K562 (cell line): ENCODE data around the gene NOS2. TPM values are rescaled to one million over a fixed set of nuclear protein-coding genes. Genes with fewer than 3 reads are reported as not detected.

ENCODE experiments used
- CHD4 ChIP-seq: fragments of 200-600 bp; sonication (generic); IDR thresholded peaks from 3 replicates; pipeline ENCODE4 v1.6.1; 2012; ENCODE audit warnings: low read depth, mild to moderate bottlenecking, mixed read lengths, low read length, inconsistent platforms; ENCODE audit not compliant: insufficient read depth, insufficient replicate concordance, poor library complexity, severe bottlenecking
- DIDO1 ChIP-seq: fragments of 450-650 bp; IDR thresholded peaks from 2 replicates; pipeline ENCODE4 v1.6.1; 2016; ENCODE audit warnings: low read depth, missing biosample characterization, missing genetic modification characterization
- ESRRA ChIP-seq: fragments of 450-650 bp; IDR thresholded peaks from 2 replicates; pipeline ENCODE4 v1.6.1; 2014; ENCODE audit warnings: low read depth, mild to moderate bottlenecking, moderate library complexity, borderline replicate concordance
- FIP1L1 ChIP-seq: fragments of 200-400 bp; formaldehyde crosslinking; IDR thresholded peaks from 2 replicates; pipeline ENCODE4 v1.6.1; 2018; ENCODE audit warnings: mild to moderate bottlenecking, low read depth, low read length; ENCODE audit not compliant: poor library complexity, severe bottlenecking
- GATAD2A ChIP-seq: fragments of 450-650 bp; IDR thresholded peaks from 2 replicates; pipeline ENCODE4 v1.6.1; 2017
- HOXB6 ChIP-seq: fragments of 250-450 bp; sonication (Bioruptor Pico); IDR thresholded peaks from 2 replicates; pipeline ENCODE4 v1.5.1; 2022; ENCODE audit warnings: mild to moderate bottlenecking, borderline replicate concordance
- MAZ ChIP-seq, 2 experiments: fragments of 450-650 bp in 1 of 2; sonication (generic) in 1 of 2; formaldehyde crosslinking; IDR thresholded peaks in 1 of 2; conservative IDR thresholded peaks in 1 of 2; 2 replicates each; pipeline versions ENCODE4 v1.4.0 to v1.5.0; 2020; ENCODE audit warnings: mild to moderate bottlenecking in 1 of 2, missing genetic modification reagents in 1 of 2
- MYC ChIP-seq, 2 experiments: fragments of 250-450 bp in 1 of 2; sonication (Bioruptor Pico) in 1 of 2; IDR thresholded peaks; 2 replicates each; pipeline versions ENCODE4 v1.5.1 to v1.6.1; 2012 to 2021; ENCODE audit warnings: low read depth in 2 of 2, borderline replicate concordance in 1 of 2, improper control_type of control experiment in 1 of 2, low read length in 1 of 2, mild to moderate bottlenecking in 1 of 2, moderate library complexity in 1 of 2
- NBN ChIP-seq: fragments of 450-650 bp; IDR thresholded peaks from 2 replicates; pipeline ENCODE4 v1.6.1; 2016; ENCODE audit warnings: low read depth, mild to moderate bottlenecking
- NRF1 ChIP-seq, 2 experiments: fragments of 450-650 bp; IDR thresholded peaks in 1 of 2; conservative IDR thresholded peaks in 1 of 2; 2 replicates each; pipeline ENCODE4 v1.6.1; 2014; ENCODE audit warnings: mild to moderate bottlenecking in 2 of 2
- PCBP1 ChIP-seq: fragments of 200-400 bp; formaldehyde crosslinking; IDR thresholded peaks from 2 replicates; pipeline ENCODE4 v1.6.1; 2018; ENCODE audit warnings: mild to moderate bottlenecking, low read depth, low read length; ENCODE audit not compliant: poor library complexity, severe bottlenecking
- SETDB1 ChIP-seq: IDR thresholded peaks from one replicate; pipeline ENCODE4 v1.6.1; 2012; ENCODE audit warnings: low read length, control low read depth, inconsistent platforms
- SIN3B ChIP-seq: fragments of 450-650 bp; IDR thresholded peaks from 2 replicates; pipeline ENCODE4 v1.6.1; 2017; ENCODE audit warnings: low read depth, mild to moderate bottlenecking, moderate library complexity
- SRSF9 ChIP-seq: fragments of 200-400 bp; formaldehyde crosslinking; IDR thresholded peaks from 2 replicates; pipeline ENCODE4 v1.6.1; 2017; ENCODE audit warnings: low read depth, low read length, borderline replicate concordance
- TAF7 ChIP-seq: fragments of 450-650 bp; IDR thresholded peaks from 2 replicates; pipeline ENCODE4 v1.6.1; 2016; ENCODE audit warnings: missing genetic modification characterization, missing compliant biosample characterization
- polyA plus RNA-seq, 8 experiments: library from polyadenylated mRNA; depleted of rRNA in 4 of 8; stranded (reverse) in 5 of 8; unstranded in 3 of 8; fragments of >200 nt; fragmentation: Nextera tagmentation in 2 of 8; fragmentation: Illumina TruSeq in 1 of 8; extraction: Ambion mirVana in 2 of 8; extraction: Trizol in 1 of 8; gene quantifications; 2 replicates each; pipeline versions ENCODE4 v1.2.1 to v1.2.3, GENCODE V29; 2011 to 2014; ENCODE audit warnings: inconsistent platforms in 1 of 8, missing spikeins in 1 of 8
- total RNA-seq, 7 experiments: library from RNA; depleted of rRNA in 6 of 7; stranded (reverse); fragments of >200 nt in 6 of 7; fragmentation: Illumina TruSeq in 2 of 7; extraction: Trizol in 2 of 7; gene quantifications; 2 replicates each; pipeline versions ENCODE4 v1.2.1 to v1.2.3, GENCODE V29; 2011 to 2021; ENCODE audit warnings: low replicate concordance in 1 of 7
- TF ChIP-seq, protein P1 (sequence below): fragments of 450-650 bp; formaldehyde crosslinking; conservative IDR thresholded peaks from 2 replicates; pipeline ENCODE4 v1.4.0; 2022; ENCODE audit warnings: mild to moderate bottlenecking, missing genetic modification characterization

Gene NOS2
- total and polyA plus RNA-seq, 9 of the 15 experiments (the other 6 are each of a cell fraction or from before 2014, with no cell fraction given) = not detected

DNA sequence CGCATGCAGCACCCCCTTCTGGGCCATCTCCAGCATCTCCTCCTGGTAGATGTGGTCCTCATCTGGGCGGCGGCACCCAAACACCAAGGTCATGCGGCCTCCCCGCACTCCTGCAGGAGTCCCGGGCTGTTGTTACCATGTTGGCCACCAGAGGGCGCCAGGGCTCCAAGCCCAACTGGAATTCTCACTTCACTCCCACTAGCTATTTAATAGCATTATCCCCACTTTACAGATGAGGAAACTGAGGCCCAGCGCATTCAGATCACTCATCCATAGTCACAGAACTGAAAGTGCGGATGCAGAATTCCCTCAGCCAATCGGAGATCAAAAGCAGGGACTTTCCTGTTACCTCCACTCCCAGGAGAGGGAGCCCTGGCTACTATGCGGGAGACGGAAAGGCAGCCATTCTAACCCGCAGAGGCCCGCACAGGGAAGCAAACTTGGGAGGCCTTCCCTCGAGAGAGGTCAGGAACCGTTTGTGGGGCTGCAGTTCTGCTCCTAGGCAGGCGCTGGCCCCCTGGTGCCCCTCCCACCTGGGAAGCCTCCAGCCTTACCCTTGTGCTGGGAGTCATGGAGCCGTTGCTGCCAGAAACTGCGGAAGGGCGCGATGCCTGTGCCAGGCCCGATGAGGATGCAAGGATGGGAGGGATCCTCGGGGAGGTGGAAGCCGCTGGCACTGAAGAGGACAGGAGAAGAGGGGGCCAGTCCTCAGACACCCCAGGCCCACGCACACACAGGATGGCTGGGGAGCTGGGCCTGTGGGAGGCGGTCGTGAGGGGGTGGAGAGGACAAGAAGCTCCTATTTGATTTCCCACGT, 40.1 kb downstream of the NOS2 start (continued):
- TF ChIP-seq SETDB1 = no peak
- TF ChIP-seq GATAD2A = no peak
- no peak for TF ChIP-seq HOXB6
- TF ChIP-seq NBN = no peak
- no peak for TF ChIP-seq SRSF9
- 0 out of 4 replicates have a peak, but pooled peaks of 1 of the 2 experiments have one; percentile 9 for TF ChIP-seq MAZ (CRISPR knock-in tag; conservative IDR thresholded peaks at IDR 0.05 in 1 of 2, IDR thresholded peaks at IDR 0.05 in 1 of 2)
- 0 out of 2 replicates have a peak, but pooled peaks have one; percentile 29 for TF ChIP-seq MYC (IDR thresholded peaks at IDR 0.05; ENCODE audit: low read depth, low read length)
- no peak for TF ChIP-seq MYC (CRISPR knock-in tag; IDR thresholded peaks at IDR 0.05; ENCODE audit: borderline replicate concordance, low read depth)
- peak; percentile 81 for TF ChIP-seq ESRRA
- TF ChIP-seq FIP1L1 = no peak
- TF ChIP-seq SIN3B = peak; percentile 42; the same call in 1 of the 2 replicates
- no peak for TF ChIP-seq DIDO1 (tag)
- TF ChIP-seq TAF7 (tag) = no peak
- TF ChIP-seq NRF1 (conservative IDR thresholded peaks at IDR 0.05 in 1 of 2, IDR thresholded peaks at IDR 0.05 in 1 of 2) = no peak
- TF ChIP-seq PCBP1 = no peak
- no peak for TF ChIP-seq CHD4
- TF ChIP-seq, protein P1, sequence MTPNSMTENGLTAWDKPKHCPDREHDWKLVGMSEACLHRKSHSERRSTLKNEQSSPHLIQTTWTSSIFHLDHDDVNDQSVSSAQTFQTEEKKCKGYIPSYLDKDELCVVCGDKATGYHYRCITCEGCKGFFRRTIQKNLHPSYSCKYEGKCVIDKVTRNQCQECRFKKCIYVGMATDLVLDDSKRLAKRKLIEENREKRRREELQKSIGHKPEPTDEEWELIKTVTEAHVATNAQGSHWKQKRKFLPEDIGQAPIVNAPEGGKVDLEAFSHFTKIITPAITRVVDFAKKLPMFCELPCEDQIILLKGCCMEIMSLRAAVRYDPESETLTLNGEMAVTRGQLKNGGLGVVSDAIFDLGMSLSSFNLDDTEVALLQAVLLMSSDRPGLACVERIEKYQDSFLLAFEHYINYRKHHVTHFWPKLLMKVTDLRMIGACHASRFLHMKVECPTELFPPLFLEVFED (CRISPR knock-in tag) = no peak
- TF ChIP-seq, all 486 proteins: peak for 32
